A549 (cell line): ENCODE measurements around the gene NFU1.

ENCODE experiments used
- CEBPB ChIP-seq, 2 experiments: fragments of >200 bp in 1 of 2; sonication (Bioruptor Twin) in 1 of 2; formaldehyde crosslinking in 1 of 2; IDR thresholded peaks; 2 replicates each; pipeline ENCODE4 v1.6.1; 2012 to 2016
- EP300 ChIP-seq, 2 experiments: fragments of >200 bp; sonication (Bioruptor Twin); formaldehyde crosslinking; IDR thresholded peaks; 2 replicates in 1 of 2; 3 replicates in 1 of 2; pipeline ENCODE4 v1.6.1; 2016 to 2017
- JUNB ChIP-seq: fragments of >200 bp; sonication (Bioruptor Twin); formaldehyde crosslinking; IDR thresholded peaks from 2 replicates; pipeline ENCODE4 v1.6.1; 2016
- KDM1A ChIP-seq: fragments of 200-600 bp; sonication (generic); IDR thresholded peaks from 2 replicates; pipeline ENCODE4 v1.6.1; 2016; ENCODE audit warnings: low read depth, mild to moderate bottlenecking
- RAD21 ChIP-seq, 2 experiments: fragments of >200 bp in 1 of 2; sonication (Bioruptor Twin) in 1 of 2; formaldehyde crosslinking in 1 of 2; IDR thresholded peaks in 1 of 2; conservative IDR thresholded peaks in 1 of 2; 2 replicates in 1 of 2; 3 replicates in 1 of 2; pipeline ENCODE4 v1.6.1; 2012 to 2018; ENCODE audit warnings: inconsistent platforms in 1 of 2
- SMC3 ChIP-seq: fragments of >200 bp; sonication (Bioruptor Twin); formaldehyde crosslinking; IDR thresholded peaks from 3 replicates; pipeline ENCODE4 v1.6.1; 2018; ENCODE audit warnings: inconsistent platforms
- SREBF2 ChIP-seq: fragments of 450-650 bp; IDR thresholded peaks from 2 replicates; pipeline ENCODE4 v1.6.1; 2014; ENCODE audit warnings: mild to moderate bottlenecking, moderate library complexity
- TF ChIP-seq, protein P1 (sequence below): fragments of >200 bp; sonication (Bioruptor Twin); formaldehyde crosslinking; IDR thresholded peaks from 3 replicates; pipeline ENCODE4 v1.5.1; 2016
- TF ChIP-seq, protein P2 (sequence below): IDR thresholded peaks from 2 replicates; pipeline ENCODE4 v1.6.1; 2012
- TF ChIP-seq, protein P3 (sequence below): IDR thresholded peaks from 2 replicates; pipeline ENCODE4 v1.6.1; 2012
- TF ChIP-seq, protein P4 (sequence below): fragments of 200-600 bp; sonication (generic); IDR thresholded peaks from 2 replicates; pipeline ENCODE4 v1.6.1; 2016; ENCODE audit warnings: antibody characterized with exemption, mild to moderate bottlenecking, moderate library complexity

DNA sequence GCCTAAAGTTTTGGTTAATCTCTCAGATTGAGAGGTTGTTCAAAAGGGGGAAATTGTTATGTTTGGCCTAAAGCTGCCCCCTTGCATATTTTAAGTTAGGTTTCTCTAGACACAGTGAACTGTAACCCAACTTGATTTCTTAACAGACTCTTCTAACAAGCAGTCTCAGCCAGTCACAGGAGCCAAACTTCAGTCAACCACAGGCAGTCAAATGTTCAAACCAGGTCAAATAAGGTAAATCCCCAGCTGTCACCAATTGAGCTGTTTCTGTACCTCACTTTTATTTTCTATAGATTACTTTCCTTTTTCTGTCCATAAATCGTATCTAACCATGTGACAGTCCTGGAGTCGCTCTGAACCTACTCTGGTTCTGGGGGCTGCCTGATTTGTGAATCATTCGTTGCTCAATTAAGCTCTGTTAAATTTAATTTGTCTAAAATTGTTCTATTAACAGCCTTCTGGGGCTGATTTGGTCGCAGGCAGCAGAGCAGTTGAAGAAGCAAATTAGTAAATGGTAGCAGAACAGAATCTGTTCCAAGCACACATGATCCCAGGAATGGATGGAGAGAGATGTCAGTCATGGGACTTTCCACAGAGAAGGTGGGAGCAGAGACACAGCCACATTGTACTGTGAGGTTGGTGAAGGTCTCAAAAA lies 16.4 kb upstream of the NFU1 start:
- TF ChIP-seq, protein P1, sequence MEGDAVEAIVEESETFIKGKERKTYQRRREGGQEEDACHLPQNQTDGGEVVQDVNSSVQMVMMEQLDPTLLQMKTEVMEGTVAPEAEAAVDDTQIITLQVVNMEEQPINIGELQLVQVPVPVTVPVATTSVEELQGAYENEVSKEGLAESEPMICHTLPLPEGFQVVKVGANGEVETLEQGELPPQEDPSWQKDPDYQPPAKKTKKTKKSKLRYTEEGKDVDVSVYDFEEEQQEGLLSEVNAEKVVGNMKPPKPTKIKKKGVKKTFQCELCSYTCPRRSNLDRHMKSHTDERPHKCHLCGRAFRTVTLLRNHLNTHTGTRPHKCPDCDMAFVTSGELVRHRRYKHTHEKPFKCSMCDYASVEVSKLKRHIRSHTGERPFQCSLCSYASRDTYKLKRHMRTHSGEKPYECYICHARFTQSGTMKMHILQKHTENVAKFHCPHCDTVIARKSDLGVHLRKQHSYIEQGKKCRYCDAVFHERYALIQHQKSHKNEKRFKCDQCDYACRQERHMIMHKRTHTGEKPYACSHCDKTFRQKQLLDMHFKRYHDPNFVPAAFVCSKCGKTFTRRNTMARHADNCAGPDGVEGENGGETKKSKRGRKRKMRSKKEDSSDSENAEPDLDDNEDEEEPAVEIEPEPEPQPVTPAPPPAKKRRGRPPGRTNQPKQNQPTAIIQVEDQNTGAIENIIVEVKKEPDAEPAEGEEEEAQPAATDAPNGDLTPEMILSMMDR = no peak
- TF ChIP-seq JUNB (no peak), EP300 (IDR thresholded peaks at IDR 0.05) (no peak), SREBF2 (no peak), KDM1A (no peak), SMC3 (no peak), RAD21 (conservative IDR thresholded peaks at IDR 0.05 in 1 of 2, IDR thresholded peaks at IDR 0.05 in 1 of 2) (no peak), CEBPB (IDR thresholded peaks at IDR 0.05) (no peak)
- TF ChIP-seq, protein P2, sequence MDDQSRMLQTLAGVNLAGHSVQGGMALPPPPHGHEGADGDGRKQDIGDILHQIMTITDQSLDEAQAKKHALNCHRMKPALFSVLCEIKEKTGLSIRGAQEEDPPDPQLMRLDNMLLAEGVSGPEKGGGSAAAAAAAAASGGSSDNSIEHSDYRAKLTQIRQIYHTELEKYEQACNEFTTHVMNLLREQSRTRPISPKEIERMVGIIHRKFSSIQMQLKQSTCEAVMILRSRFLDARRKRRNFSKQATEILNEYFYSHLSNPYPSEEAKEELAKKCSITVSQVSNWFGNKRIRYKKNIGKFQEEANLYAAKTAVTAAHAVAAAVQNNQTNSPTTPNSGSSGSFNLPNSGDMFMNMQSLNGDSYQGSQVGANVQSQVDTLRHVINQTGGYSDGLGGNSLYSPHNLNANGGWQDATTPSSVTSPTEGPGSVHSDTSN = no peak
- TF ChIP-seq, protein P3, sequence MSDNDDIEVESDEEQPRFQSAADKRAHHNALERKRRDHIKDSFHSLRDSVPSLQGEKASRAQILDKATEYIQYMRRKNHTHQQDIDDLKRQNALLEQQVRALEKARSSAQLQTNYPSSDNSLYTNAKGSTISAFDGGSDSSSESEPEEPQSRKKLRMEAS = no peak
- TF ChIP-seq, protein P4, sequence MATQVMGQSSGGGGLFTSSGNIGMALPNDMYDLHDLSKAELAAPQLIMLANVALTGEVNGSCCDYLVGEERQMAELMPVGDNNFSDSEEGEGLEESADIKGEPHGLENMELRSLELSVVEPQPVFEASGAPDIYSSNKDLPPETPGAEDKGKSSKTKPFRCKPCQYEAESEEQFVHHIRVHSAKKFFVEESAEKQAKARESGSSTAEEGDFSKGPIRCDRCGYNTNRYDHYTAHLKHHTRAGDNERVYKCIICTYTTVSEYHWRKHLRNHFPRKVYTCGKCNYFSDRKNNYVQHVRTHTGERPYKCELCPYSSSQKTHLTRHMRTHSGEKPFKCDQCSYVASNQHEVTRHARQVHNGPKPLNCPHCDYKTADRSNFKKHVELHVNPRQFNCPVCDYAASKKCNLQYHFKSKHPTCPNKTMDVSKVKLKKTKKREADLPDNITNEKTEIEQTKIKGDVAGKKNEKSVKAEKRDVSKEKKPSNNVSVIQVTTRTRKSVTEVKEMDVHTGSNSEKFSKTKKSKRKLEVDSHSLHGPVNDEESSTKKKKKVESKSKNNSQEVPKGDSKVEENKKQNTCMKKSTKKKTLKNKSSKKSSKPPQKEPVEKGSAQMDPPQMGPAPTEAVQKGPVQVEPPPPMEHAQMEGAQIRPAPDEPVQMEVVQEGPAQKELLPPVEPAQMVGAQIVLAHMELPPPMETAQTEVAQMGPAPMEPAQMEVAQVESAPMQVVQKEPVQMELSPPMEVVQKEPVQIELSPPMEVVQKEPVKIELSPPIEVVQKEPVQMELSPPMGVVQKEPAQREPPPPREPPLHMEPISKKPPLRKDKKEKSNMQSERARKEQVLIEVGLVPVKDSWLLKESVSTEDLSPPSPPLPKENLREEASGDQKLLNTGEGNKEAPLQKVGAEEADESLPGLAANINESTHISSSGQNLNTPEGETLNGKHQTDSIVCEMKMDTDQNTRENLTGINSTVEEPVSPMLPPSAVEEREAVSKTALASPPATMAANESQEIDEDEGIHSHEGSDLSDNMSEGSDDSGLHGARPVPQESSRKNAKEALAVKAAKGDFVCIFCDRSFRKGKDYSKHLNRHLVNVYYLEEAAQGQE = no peak
